Lower leg skin (tissue), 4 donors: ENCODE measurements around the gene DRC7. TPM values are rescaled to one million over a fixed set of nuclear protein-coding genes. Genes with fewer than 3 reads are reported as not detected.

Source experiments
- DNase-seq, 2 donors: peaks; one replicate each; pipeline ENCODE4 v3.0.0-alpha.2; 2019; ENCODE audit warnings: low spot score in 2 of 2
- H3K4me3 ChIP-seq: fragments of 200-600 bp; sonication (generic); 2 replicates; pipeline ENCODE4 v1.5.1; 2017; ENCODE audit warnings: mild to moderate bottlenecking, low read depth; ENCODE audit not compliant: poor library complexity, severe bottlenecking
- CTCF ChIP-seq, 3 donors: fragments of 450-650 bp; IDR thresholded peaks; one replicate each; pipeline ENCODE4 v1.5.1; 2016; ENCODE audit warnings: antibody characterized with exemption in 3 of 3, mild to moderate bottlenecking in 3 of 3, moderate library complexity in 2 of 3
- POLR2A ChIP-seq, 2 donors: fragments of 450-650 bp; IDR thresholded peaks; one replicate each; pipeline ENCODE4 v1.6.1; 2016 to 2017; ENCODE audit warnings: antibody characterized with exemption in 2 of 2, mild to moderate bottlenecking in 1 of 2, moderate library complexity in 1 of 2
- WGBS, 2 donors: methylation state at CpG; one replicate each; pipeline ENCODE4 v1.1.5; 2018; 5-methylcytosine and 5-hydroxymethylcytosine counted together
- intact Hi-C: fragments of 100-400 bp; cut with DNase I; formaldehyde crosslinking; loops from one replicate; pipeline ENCODE4 v1.15.0; 2023; ENCODE audit warnings: low total_unique reads
- total RNA-seq, 4 donors: library from RNA; depleted of rRNA; stranded (reverse); fragments of >200 nt; gene quantifications; one replicate each; pipeline ENCODE4 v1.1.0, GENCODE V29; 2016

DRC7 gene
- total RNA-seq, 4 donors from 2014 or later = not detected

- 86% methylated on average over 21 of the region's 21 CpGs for WGBS, 2 donors
- no peak overlapping the region for H3K4me3 ChIP-seq
- DNase-seq = no peak
- no peak for TF ChIP-seq POLR2A (IDR thresholded peaks at IDR 0.05)
- no peak for TF ChIP-seq CTCF (IDR thresholded peaks at IDR 0.05)
- intact Hi-C loops = no loop called here
These were observed 31.2 kb upstream of the DRC7 start for GRCh38 chr16:57663436-57663835.

- no peak overlapping the region for H3K4me3 ChIP-seq
- intact Hi-C loops = no loop called here
- TF ChIP-seq POLR2A (IDR thresholded peaks at IDR 0.05) = no peak
- TF ChIP-seq CTCF (IDR thresholded peaks at IDR 0.05) = no peak
- 82 to 85% methylated on average over 15 of the region's 15 CpGs for WGBS, 2 donors
- DNase-seq = no peak
These were observed 30.5 kb upstream of the DRC7 start for GRCh38 chr16:57663917-57664661.

GRCh38 chr16:57664662-57665025, 30.0 kb upstream of the DRC7 start:
- WGBS, 2 donors = 87 to 90% methylated on average over 6 of the region's 6 CpGs
- no peak for TF ChIP-seq CTCF (IDR thresholded peaks at IDR 0.05)
- no peak for TF ChIP-seq POLR2A (IDR thresholded peaks at IDR 0.05)
- intact Hi-C loops = no loop called here

GRCh38 chr16:57665541-57665940, 29.1 kb upstream of the DRC7 start:
- no peak overlapping the region for H3K4me3 ChIP-seq
- WGBS, 2 donors = 68 to 91% methylated on average over 3 to 4 of the region's 4 CpGs
- no peak for DNase-seq
- TF ChIP-seq CTCF (IDR thresholded peaks at IDR 0.05) (no peak), POLR2A (IDR thresholded peaks at IDR 0.05) (no peak)
- intact Hi-C loops = no loop called here

More at GRCh38 chr16:57664662-57665025, 30.0 kb upstream of the DRC7 start:
- no peak overlapping the region for H3K4me3 ChIP-seq
- no peak for DNase-seq

- no peak for DNase-seq
- no peak overlapping the region for H3K4me3 ChIP-seq
- WGBS, 2 donors = 69 to 77% methylated on average over 9 to 11 of the region's 11 CpGs
- TF ChIP-seq CTCF (IDR thresholded peaks at IDR 0.05) (no peak), POLR2A (IDR thresholded peaks at IDR 0.05) (no peak)
- intact Hi-C loops = no loop called here
These were observed 28.1 kb upstream of the DRC7 start for GRCh38 chr16:57666353-57667047.
